ENCODE data around the gene OPCML. TPM values are rescaled to one million over a fixed set of nuclear protein-coding genes. Genes with fewer than 3 reads are reported as not detected.

OPCML gene
- total and polyA plus RNA-seq, 2 donors (not counting 1 experiment from before 2014, with no cell fraction given): 0.99 to 2.8 TPM

DNA sequence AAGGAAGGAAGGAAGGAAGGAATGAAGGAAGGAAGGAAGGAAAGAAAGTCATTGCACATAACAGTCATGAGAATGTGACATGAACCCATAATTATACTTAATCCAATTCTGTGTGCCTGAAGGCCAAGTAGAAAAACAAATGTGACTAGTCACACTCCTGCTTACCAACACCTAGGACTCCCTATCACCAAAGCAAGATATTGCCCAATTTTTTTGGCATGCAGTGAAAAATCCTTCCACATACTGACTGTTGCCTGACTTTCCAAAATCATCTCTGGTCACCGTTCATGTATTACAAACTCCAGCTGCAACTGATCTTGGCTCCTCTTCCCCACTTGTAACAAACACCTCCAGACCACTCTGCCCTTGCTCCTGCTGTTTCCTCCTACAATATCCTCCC lies 516.8 kb downstream of the OPCML start:
- Histone ChIP-seq H3K4me3 (replicated peaks in 1 of 4; ENCODE audit: control extremely low read depth in 1 of 4, insufficient read depth in 1 of 4, low read depth in 3 of 4, low read length in 4 of 4) (no peak overlapping the region), H3K27me3 (ENCODE audit: control insufficient read depth, insufficient read depth, low read length) (no peaks in the 10 kb centered on the region), H3K9ac (ENCODE audit: insufficient read depth, low read length) (no peak overlapping the region), H3K4me2 (ENCODE audit: extremely low read depth, insufficient read depth, low read length) (no peak overlapping the region), H3K79me2 (ENCODE audit: control insufficient read depth, insufficient read depth, low read length) (no peaks in the 10 kb centered on the region), H3K27ac (ENCODE audit: insufficient read depth, low read length) (no peak overlapping the region), H3K9me3 (ENCODE audit: control insufficient read depth, insufficient read depth, low read depth, low read length) (no peaks in the 10 kb centered on the region), H3K36me3 (ENCODE audit: control insufficient read depth, insufficient read depth, low read length) (no peaks in the 10 kb centered on the region), H2AFZ (ENCODE audit: low read length) (no peak overlapping the region), H3K4me1 (ENCODE audit: control insufficient read depth, extremely low read depth, insufficient read depth, low read length) (no peaks in the 10 kb centered on the region), H4K20me1 (ENCODE audit: control insufficient read depth, extremely low read depth, insufficient read depth, low read length) (no peaks in the 10 kb centered on the region)
- TF ChIP-seq, protein P1, sequence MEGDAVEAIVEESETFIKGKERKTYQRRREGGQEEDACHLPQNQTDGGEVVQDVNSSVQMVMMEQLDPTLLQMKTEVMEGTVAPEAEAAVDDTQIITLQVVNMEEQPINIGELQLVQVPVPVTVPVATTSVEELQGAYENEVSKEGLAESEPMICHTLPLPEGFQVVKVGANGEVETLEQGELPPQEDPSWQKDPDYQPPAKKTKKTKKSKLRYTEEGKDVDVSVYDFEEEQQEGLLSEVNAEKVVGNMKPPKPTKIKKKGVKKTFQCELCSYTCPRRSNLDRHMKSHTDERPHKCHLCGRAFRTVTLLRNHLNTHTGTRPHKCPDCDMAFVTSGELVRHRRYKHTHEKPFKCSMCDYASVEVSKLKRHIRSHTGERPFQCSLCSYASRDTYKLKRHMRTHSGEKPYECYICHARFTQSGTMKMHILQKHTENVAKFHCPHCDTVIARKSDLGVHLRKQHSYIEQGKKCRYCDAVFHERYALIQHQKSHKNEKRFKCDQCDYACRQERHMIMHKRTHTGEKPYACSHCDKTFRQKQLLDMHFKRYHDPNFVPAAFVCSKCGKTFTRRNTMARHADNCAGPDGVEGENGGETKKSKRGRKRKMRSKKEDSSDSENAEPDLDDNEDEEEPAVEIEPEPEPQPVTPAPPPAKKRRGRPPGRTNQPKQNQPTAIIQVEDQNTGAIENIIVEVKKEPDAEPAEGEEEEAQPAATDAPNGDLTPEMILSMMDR (conservative IDR thresholded peaks at IDR 0.05 in 1 of 2, IDR thresholded peaks at IDR 0.05 in 1 of 2; ENCODE audit: low read depth in 1 of 2, low read length in 2 of 2): no peak
- no peak for TF ChIP-seq EZH2 (IDR thresholded peaks at IDR 0.05; ENCODE audit: low read length, missing control alignments)
- no peak for DNase-seq (ENCODE audit: low read depth in 2 of 2)

DNA sequence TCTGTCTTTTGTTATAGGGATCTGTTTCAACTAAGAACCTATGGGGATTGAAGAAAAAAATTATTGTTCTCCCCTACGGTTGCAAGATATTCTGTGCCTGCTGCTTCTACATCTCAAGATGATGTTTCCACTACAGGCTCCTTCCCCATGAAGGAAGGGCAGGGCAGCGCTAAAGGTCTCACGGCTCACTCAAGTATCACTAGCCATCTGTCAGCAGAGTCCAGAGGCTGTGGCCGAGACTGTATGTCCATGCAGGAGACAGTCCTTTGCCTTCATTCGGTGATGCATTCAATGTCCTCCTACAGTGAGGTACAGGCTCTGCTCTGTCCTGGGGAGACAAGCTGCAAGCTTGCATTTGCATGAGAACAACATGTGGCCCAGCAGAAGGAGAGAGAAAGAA lies 518.0 kb downstream of the OPCML start:
- Histone ChIP-seq H3K79me2 (ENCODE audit: control insufficient read depth, insufficient read depth, low read length) (no peaks in the 10 kb centered on the region), H3K27ac (ENCODE audit: insufficient read depth, low read length) (no peak overlapping the region), H2AFZ (ENCODE audit: low read length) (no peak overlapping the region), H3K27me3 (ENCODE audit: control insufficient read depth, insufficient read depth, low read length) (no peaks in the 10 kb centered on the region), H4K20me1 (ENCODE audit: control insufficient read depth, extremely low read depth, insufficient read depth, low read length) (no peaks in the 10 kb centered on the region), H3K4me2 (ENCODE audit: extremely low read depth, insufficient read depth, low read length) (no peak overlapping the region), H3K9me3 (ENCODE audit: control insufficient read depth, insufficient read depth, low read depth, low read length) (no peaks in the 10 kb centered on the region), H3K4me1 (ENCODE audit: control insufficient read depth, extremely low read depth, insufficient read depth, low read length) (no peaks in the 10 kb centered on the region), H3K36me3 (ENCODE audit: control insufficient read depth, insufficient read depth, low read length) (no peaks in the 10 kb centered on the region), H3K9ac (ENCODE audit: insufficient read depth, low read length) (no peak overlapping the region), H3K4me3 (replicated peaks in 1 of 4; ENCODE audit: control extremely low read depth in 1 of 4, insufficient read depth in 1 of 4, low read depth in 3 of 4, low read length in 4 of 4) (no peak overlapping the region)
- TF ChIP-seq, protein P1 (conservative IDR thresholded peaks at IDR 0.05 in 1 of 2, IDR thresholded peaks at IDR 0.05 in 1 of 2; ENCODE audit: low read depth in 1 of 2, low read length in 2 of 2): no peak
- no peak for TF ChIP-seq EZH2 (IDR thresholded peaks at IDR 0.05; ENCODE audit: low read length, missing control alignments)
- DNase-seq (ENCODE audit: low read depth in 2 of 2): no peak

DNA sequence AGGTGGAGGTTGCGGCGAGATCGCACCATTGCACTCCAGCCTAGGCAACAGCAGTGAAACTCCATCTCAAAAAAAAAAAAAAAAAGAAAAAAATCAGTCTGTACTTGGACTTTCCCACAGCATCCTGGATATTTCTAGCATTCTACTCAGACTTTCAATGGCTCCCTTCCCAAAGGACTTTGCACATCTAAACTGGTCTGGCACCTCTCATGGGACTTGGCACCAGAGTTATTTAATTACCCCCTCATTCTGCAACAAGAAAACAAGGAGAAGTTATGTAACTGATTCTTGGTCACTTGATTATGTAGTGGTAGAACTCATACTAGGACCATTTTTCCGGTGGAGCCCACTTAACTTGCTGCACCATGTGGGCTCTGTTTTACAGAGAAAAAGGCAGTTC lies 519.5 kb downstream of the OPCML start:
- no peaks in the 10 kb centered on the region for H3K9me3 ChIP-seq (ENCODE audit: control insufficient read depth, insufficient read depth, low read depth, low read length)
- H3K36me3 ChIP-seq (ENCODE audit: control insufficient read depth, insufficient read depth, low read length): no peaks in the 10 kb centered on the region
- DNase-seq (ENCODE audit: low read depth in 2 of 2): no peak
- no peak overlapping the region for H3K4me2 ChIP-seq (ENCODE audit: extremely low read depth, insufficient read depth, low read length)
- no peaks in the 10 kb centered on the region for H3K4me1 ChIP-seq (ENCODE audit: control insufficient read depth, extremely low read depth, insufficient read depth, low read length)
- H2AFZ ChIP-seq (ENCODE audit: low read length): no peak overlapping the region
- H3K4me3 ChIP-seq (replicated peaks in 1 of 4; ENCODE audit: control extremely low read depth in 1 of 4, insufficient read depth in 1 of 4, low read depth in 3 of 4, low read length in 4 of 4): no peak overlapping the region
- no peaks in the 10 kb centered on the region for H4K20me1 ChIP-seq (ENCODE audit: control insufficient read depth, extremely low read depth, insufficient read depth, low read length)
- H3K27me3 ChIP-seq (ENCODE audit: control insufficient read depth, insufficient read depth, low read length): no peaks in the 10 kb centered on the region
- TF ChIP-seq, protein P1 (conservative IDR thresholded peaks at IDR 0.05 in 1 of 2, IDR thresholded peaks at IDR 0.05 in 1 of 2; ENCODE audit: low read depth in 1 of 2, low read length in 2 of 2): no peak
- TF ChIP-seq EZH2 (IDR thresholded peaks at IDR 0.05; ENCODE audit: low read length, missing control alignments): no peak
- H3K9ac ChIP-seq (ENCODE audit: insufficient read depth, low read length): no peak overlapping the region
- H3K27ac ChIP-seq (ENCODE audit: insufficient read depth, low read length): no peak overlapping the region
- H3K79me2 ChIP-seq (ENCODE audit: control insufficient read depth, insufficient read depth, low read length): no peaks in the 10 kb centered on the region
